Neural cell (in vitro differentiated cells): Measurements from ENCODE around the gene ARF1. TPM values are rescaled to one million over a fixed set of nuclear protein-coding genes. Genes with fewer than 3 reads are reported as not detected.

Source experiments
- H2AFZ ChIP-seq: fragments of 200-600, 300-800 bp; sonication (generic), shearing (Covaris generic); 2 replicates; pipeline ENCODE4 v1.6.0; 2014; ENCODE audit warnings: low read depth, mild to moderate bottlenecking, antibody characterized with exemption, low read length, moderate library complexity
- H3F3A ChIP-seq: fragments of 200-600 bp; shearing (Covaris generic); 2 replicates; pipeline ENCODE4 v1.6.1; 2016; ENCODE audit warnings: mild to moderate bottlenecking, moderate library complexity, mixed read lengths, antibody characterized with exemption, low read length; ENCODE audit not compliant: insufficient read depth, poor library complexity, severe bottlenecking
- H3K27ac ChIP-seq: fragments of 200-600, 300-800 bp; sonication (generic), shearing (Covaris generic); 2 replicates; pipeline ENCODE4 v1.5.1; 2014; ENCODE audit warnings: mild to moderate bottlenecking, low read length, moderate library complexity
- H3K27me3 ChIP-seq: fragments of 300-800, 200-600 bp; sonication (generic), shearing (Covaris generic); 2 replicates; pipeline ENCODE4 v1.6.0; 2014; ENCODE audit warnings: mild to moderate bottlenecking, low read depth, low read length, moderate library complexity; ENCODE audit not compliant: insufficient read depth
- H3K36me3 ChIP-seq: fragments of 300-800, 200-600 bp; sonication (generic), shearing (Covaris generic); 2 replicates; pipeline ENCODE4 v1.5.1; 2014; ENCODE audit warnings: mild to moderate bottlenecking, antibody characterized with exemption, low read length, moderate library complexity; ENCODE audit not compliant: insufficient read depth
- H3K4me2 ChIP-seq: fragments of 300-800, 200-600 bp; sonication (generic), shearing (Covaris generic); 2 replicates; pipeline ENCODE4 v1.6.0; 2014; ENCODE audit warnings: mild to moderate bottlenecking, low read length
- H3K4me3 ChIP-seq: fragments of 300-800, 200-600 bp; sonication (generic), shearing (Covaris generic); 2 replicates; pipeline ENCODE4 v1.5.1; 2014; ENCODE audit warnings: mild to moderate bottlenecking, low read length, moderate library complexity
- H3K79me2 ChIP-seq: fragments of 200-600 bp; shearing (Covaris generic); replicated peaks from 2 replicates; pipeline ENCODE4 v1.6.0; 2014; ENCODE audit warnings: mild to moderate bottlenecking, low read length, moderate library complexity; ENCODE audit not compliant: insufficient read depth
- H3K9ac ChIP-seq: fragments of 300-800, 200-600 bp; sonication (generic), shearing (Covaris generic); 2 replicates; pipeline ENCODE4 v1.6.1; 2016; ENCODE audit warnings: mild to moderate bottlenecking, low read length, mixed read lengths
- H3K9me2 ChIP-seq: fragments of 200-600 bp; shearing (Covaris generic); 2 replicates; pipeline ENCODE4 v1.6.1; 2016; ENCODE audit warnings: mild to moderate bottlenecking, low read length, mixed read lengths; ENCODE audit not compliant: insufficient read depth
- H3K9me3 ChIP-seq: fragments of 200-600, 300-800 bp; sonication (generic), shearing (Covaris generic); 2 replicates; pipeline ENCODE4 v1.6.1; 2016; ENCODE audit warnings: mild to moderate bottlenecking, mixed run types, low read length, moderate library complexity, mixed read lengths
- H4K20me1 ChIP-seq: fragments of 200-600 bp; shearing (Covaris generic); 2 replicates; pipeline ENCODE4 v1.6.1; 2016; ENCODE audit warnings: mild to moderate bottlenecking, mixed run types; ENCODE audit not compliant: insufficient read depth
- EP300 ChIP-seq: fragments of 450-650 bp; conservative IDR thresholded peaks from 2 replicates; pipeline ENCODE4 v1.6.1; 2014; ENCODE audit warnings: antibody characterized with exemption, mild to moderate bottlenecking, moderate library complexity; ENCODE audit not compliant: poor library complexity, severe bottlenecking
- EZH2 ChIP-seq: fragments of 200-600, 300-800 bp; shearing (Covaris generic), sonication (generic); IDR thresholded peaks from 2 replicates; pipeline ENCODE4 v1.6.1; 2014; ENCODE audit warnings: antibody characterized with exemption, low read length, borderline replicate concordance, mild to moderate bottlenecking; ENCODE audit not compliant: insufficient read depth, poor library complexity, severe bottlenecking
- MXI1 ChIP-seq: fragments of 450-650 bp; conservative IDR thresholded peaks from 2 replicates; pipeline ENCODE4 v1.6.1; 2014; ENCODE audit warnings: antibody characterized with exemption, mild to moderate bottlenecking; ENCODE audit not compliant: poor library complexity, severe bottlenecking
- POLR2AphosphoS5 ChIP-seq: IDR thresholded peaks from 2 replicates; pipeline ENCODE4 v1.6.1; 2012
- RAD21 ChIP-seq: fragments of 450-650 bp; conservative IDR thresholded peaks from 2 replicates; pipeline ENCODE4 v1.6.1; 2014; ENCODE audit warnings: antibody characterized with exemption, mild to moderate bottlenecking, moderate library complexity
- SMC3 ChIP-seq: fragments of 450-650 bp; conservative IDR thresholded peaks from 2 replicates; pipeline ENCODE4 v1.6.1; 2014; ENCODE audit warnings: antibody characterized with exemption, mild to moderate bottlenecking, moderate library complexity; ENCODE audit not compliant: poor library complexity
- TAF1 ChIP-seq: IDR thresholded peaks from 2 replicates; pipeline ENCODE4 v1.6.1; 2012; ENCODE audit warnings: low read depth
- polyA plus RNA-seq: library from polyadenylated mRNA; depleted of rRNA; stranded (reverse); fragments of >200 nt; gene quantifications from 2 replicates; pipeline ENCODE4 v1.2.3, GENCODE V29; 2014
- TF ChIP-seq, protein P1 (sequence below): IDR thresholded peaks from 2 replicates; pipeline ENCODE4 v1.6.1; 2012; ENCODE audit warnings: borderline replicate concordance
- TF ChIP-seq, protein P2 (sequence below): fragments of 450-650 bp; IDR thresholded peaks from 2 replicates; pipeline ENCODE4 v1.5.1; 2014; ENCODE audit warnings: antibody characterized with exemption, mild to moderate bottlenecking, moderate library complexity; ENCODE audit not compliant: poor library complexity, severe bottlenecking

ARF1 gene
- polyA plus RNA-seq, 1 donor from 2014 or later: 168 TPM

DNA sequence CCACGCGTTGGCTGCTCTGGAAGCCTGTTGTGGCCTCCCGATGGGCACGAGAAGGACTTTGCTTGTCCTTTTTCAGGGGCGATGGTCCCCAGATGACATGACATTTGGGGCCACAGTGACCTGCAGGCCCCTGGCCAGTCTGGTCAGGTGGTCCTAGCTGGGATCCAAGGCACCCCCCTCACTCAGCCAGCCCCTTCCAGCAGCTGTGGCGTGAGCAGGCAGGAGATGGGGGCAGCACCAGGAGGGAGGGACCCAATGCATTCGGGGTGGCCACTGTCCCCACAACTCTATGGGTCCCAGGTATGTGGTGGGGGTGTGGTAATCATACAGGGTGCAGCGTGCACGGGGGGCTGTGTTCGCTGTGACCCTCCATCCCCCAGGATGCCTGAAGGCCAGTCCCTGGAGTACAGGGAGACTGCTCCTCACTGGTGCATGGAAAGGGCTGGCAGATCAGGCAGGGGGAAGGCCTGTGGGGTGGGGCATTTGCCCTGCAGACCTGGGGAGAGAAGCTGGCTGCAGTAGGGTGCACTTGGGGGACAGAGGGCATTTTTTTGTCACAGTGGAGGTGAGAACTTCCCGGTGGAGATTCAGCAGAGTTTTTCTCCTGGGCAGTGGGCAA, 44.0 kb upstream of the ARF1 start:
- no peak overlapping the region for H3K4me2 ChIP-seq
- no peaks in the 10 kb centered on the region for H3K79me2 ChIP-seq
- H3K27ac ChIP-seq: no peak overlapping the region
- no peak overlapping the region for H3K9ac ChIP-seq
- H3F3A ChIP-seq: no peaks in the 10 kb centered on the region
- no peaks in the 10 kb centered on the region for H4K20me1 ChIP-seq
- H3K4me3 ChIP-seq: no peak overlapping the region
- H3K27me3 ChIP-seq: peaks cover 11% of the 10 kb centered on the region
- H3K9me3 ChIP-seq: no peaks in the 10 kb centered on the region
- H3K36me3 ChIP-seq: no peaks in the 10 kb centered on the region
- no peak overlapping the region for H2AFZ ChIP-seq
- TF ChIP-seq, protein P1, sequence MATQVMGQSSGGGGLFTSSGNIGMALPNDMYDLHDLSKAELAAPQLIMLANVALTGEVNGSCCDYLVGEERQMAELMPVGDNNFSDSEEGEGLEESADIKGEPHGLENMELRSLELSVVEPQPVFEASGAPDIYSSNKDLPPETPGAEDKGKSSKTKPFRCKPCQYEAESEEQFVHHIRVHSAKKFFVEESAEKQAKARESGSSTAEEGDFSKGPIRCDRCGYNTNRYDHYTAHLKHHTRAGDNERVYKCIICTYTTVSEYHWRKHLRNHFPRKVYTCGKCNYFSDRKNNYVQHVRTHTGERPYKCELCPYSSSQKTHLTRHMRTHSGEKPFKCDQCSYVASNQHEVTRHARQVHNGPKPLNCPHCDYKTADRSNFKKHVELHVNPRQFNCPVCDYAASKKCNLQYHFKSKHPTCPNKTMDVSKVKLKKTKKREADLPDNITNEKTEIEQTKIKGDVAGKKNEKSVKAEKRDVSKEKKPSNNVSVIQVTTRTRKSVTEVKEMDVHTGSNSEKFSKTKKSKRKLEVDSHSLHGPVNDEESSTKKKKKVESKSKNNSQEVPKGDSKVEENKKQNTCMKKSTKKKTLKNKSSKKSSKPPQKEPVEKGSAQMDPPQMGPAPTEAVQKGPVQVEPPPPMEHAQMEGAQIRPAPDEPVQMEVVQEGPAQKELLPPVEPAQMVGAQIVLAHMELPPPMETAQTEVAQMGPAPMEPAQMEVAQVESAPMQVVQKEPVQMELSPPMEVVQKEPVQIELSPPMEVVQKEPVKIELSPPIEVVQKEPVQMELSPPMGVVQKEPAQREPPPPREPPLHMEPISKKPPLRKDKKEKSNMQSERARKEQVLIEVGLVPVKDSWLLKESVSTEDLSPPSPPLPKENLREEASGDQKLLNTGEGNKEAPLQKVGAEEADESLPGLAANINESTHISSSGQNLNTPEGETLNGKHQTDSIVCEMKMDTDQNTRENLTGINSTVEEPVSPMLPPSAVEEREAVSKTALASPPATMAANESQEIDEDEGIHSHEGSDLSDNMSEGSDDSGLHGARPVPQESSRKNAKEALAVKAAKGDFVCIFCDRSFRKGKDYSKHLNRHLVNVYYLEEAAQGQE: no peak
- TF ChIP-seq TAF1 (no peak), MXI1 (no peak), RAD21 (no peak), EP300 (no peak)
- no peaks in the 10 kb centered on the region for H3K9me2 ChIP-seq

DNA sequence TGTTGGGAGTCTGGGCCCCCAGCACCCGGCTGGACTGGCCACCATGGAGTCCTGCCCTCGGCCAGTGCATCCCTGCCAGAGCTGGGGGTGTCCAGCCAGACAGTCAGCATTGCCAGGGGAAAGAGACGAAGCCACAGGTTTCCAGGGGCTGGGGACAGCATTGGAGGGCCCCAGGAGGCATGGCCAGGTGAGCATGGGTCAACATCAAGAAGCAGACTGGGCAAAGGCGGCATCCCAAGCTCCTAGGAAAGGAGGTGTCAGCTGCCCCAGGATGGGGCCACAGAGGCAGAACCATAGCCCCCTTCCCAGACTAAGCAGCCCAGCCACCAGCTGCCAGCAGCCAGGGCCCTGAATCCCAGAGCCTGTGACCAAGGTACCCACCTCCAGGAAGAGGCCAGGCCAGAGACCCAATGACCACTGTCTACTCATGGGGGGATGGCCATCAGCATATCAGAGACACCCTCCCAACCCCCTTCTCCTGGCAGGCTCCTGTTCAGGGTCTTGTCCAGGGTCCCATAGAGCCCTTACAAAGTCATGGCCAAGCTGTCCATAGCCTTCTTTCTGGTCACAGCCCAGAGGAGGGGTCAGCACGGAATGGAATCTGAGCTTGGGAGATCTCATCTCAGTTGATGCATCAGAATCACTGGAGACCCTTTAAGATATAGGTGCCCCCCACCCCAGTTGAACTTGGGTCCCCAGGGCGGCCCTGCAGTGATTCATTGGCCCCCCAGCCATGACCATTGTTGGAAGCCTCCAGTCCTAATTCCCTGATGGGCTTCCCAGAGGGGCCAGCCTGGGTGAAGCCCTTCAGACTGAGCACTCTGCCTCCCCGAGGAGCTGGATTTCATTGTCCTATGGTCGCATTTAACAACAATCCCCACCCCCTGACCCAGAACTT, 43.3 kb upstream of the ARF1 start:
- Histone ChIP-seq H3K9me3 (no peaks in the 10 kb centered on the region), H3K27me3 (peaks cover 11% of the 10 kb centered on the region)
- TF ChIP-seq MXI1 (no peak), RAD21 (no peak)

DNA sequence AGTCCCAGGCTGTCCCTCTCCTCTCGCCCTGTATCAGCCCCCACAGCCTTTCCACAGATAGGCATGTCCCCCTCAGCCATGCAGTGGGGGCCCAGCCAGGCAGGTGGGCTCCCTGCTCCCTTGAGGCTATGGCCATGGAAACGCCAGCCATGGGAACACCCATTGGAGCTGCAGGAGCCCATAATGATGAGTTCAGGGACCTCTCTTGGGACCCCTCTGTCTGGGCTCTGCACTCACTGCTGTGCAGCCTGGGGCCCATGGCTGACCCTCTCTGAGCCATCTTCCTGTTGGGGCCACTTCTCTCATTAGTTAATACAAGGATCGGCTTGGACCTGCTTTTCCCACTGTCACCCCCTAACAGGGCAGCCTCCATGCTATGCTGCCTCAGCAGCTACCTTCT, 42.5 kb upstream of the ARF1 start:
- H3K27ac ChIP-seq: no peak overlapping the region
- no peaks in the 10 kb centered on the region for H3K9me3 ChIP-seq
- H3K27me3 ChIP-seq: peaks cover 11% of the 10 kb centered on the region
- no peak overlapping the region for H3K9ac ChIP-seq
- no peak overlapping the region for H2AFZ ChIP-seq
- no peaks in the 10 kb centered on the region for H3K9me2 ChIP-seq
- H3K36me3 ChIP-seq: no peaks in the 10 kb centered on the region
- H4K20me1 ChIP-seq: no peaks in the 10 kb centered on the region
- no peak for TF ChIP-seq SMC3
- TF ChIP-seq EZH2: no peak
- TF ChIP-seq POLR2AphosphoS5: no peak
- no peak for TF ChIP-seq RAD21
- TF ChIP-seq MXI1: no peak
- TF ChIP-seq, protein P1: no peak
- no peak for TF ChIP-seq EP300
- TF ChIP-seq, protein P2, sequence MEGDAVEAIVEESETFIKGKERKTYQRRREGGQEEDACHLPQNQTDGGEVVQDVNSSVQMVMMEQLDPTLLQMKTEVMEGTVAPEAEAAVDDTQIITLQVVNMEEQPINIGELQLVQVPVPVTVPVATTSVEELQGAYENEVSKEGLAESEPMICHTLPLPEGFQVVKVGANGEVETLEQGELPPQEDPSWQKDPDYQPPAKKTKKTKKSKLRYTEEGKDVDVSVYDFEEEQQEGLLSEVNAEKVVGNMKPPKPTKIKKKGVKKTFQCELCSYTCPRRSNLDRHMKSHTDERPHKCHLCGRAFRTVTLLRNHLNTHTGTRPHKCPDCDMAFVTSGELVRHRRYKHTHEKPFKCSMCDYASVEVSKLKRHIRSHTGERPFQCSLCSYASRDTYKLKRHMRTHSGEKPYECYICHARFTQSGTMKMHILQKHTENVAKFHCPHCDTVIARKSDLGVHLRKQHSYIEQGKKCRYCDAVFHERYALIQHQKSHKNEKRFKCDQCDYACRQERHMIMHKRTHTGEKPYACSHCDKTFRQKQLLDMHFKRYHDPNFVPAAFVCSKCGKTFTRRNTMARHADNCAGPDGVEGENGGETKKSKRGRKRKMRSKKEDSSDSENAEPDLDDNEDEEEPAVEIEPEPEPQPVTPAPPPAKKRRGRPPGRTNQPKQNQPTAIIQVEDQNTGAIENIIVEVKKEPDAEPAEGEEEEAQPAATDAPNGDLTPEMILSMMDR: no peak
- no peak for TF ChIP-seq TAF1
- no peaks in the 10 kb centered on the region for H3F3A ChIP-seq
- no peak overlapping the region for H3K4me3 ChIP-seq
- no peak overlapping the region for H3K4me2 ChIP-seq
- H3K79me2 ChIP-seq: no peaks in the 10 kb centered on the region

More for the DNA sequence above, 43.3 kb upstream of the ARF1 start:
- Histone ChIP-seq H3K27ac (no peak overlapping the region), H3K79me2 (no peaks in the 10 kb centered on the region), H4K20me1 (no peaks in the 10 kb centered on the region), H3K9ac (no peak overlapping the region), H3K4me3 (no peak overlapping the region), H2AFZ (no peak overlapping the region), H3F3A (no peaks in the 10 kb centered on the region), H3K9me2 (no peaks in the 10 kb centered on the region), H3K4me2 (no peak overlapping the region), H3K36me3 (no peaks in the 10 kb centered on the region)
